Fibroblast of lung (primary cell): ENCODE results near the gene UBE2L3. TPM values are rescaled to one million over a fixed set of nuclear protein-coding genes. Genes with fewer than 3 reads are reported as not detected.
"Not testable (repeated sequence)": the region's sequence is repeated elsewhere in the genome, so short reads cannot be mapped to it uniquely, and the experiment has no call there.

Source experiments
- DNase-seq, 2 donors: peaks; one replicate each; pipeline versions ENCODE4 v3.0.0 to v3.0.0-alpha.2; 2010; ENCODE audit warnings: low read depth in 2 of 2
- H2AFZ ChIP-seq: 2 replicates; pipeline ENCODE4 v1.5.1; 2012; ENCODE audit warnings: low read length, control low read depth, inconsistent platforms
- H3K27ac ChIP-seq: 2 replicates; pipeline ENCODE4 v1.5.1; 2011; ENCODE audit warnings: low read length, control low read depth; ENCODE audit not compliant: insufficient read depth
- H3K27me3 ChIP-seq: 2 replicates; pipeline ENCODE4 v1.5.1; 2011; ENCODE audit warnings: mild to moderate bottlenecking, low read length; ENCODE audit not compliant: control insufficient read depth, insufficient read depth
- H3K36me3 ChIP-seq: 2 replicates; pipeline ENCODE4 v1.5.1; 2011; ENCODE audit warnings: low read length; ENCODE audit not compliant: control insufficient read depth, insufficient read depth
- H3K4me1 ChIP-seq: 2 replicates; pipeline ENCODE4 v1.5.1; 2011; ENCODE audit warnings: low read length; ENCODE audit not compliant: control insufficient read depth, insufficient read depth; ENCODE audit errors: extremely low read depth
- H3K4me2 ChIP-seq: 2 replicates; pipeline ENCODE4 v1.5.1; 2011; ENCODE audit warnings: low read length, control low read depth; ENCODE audit not compliant: insufficient read depth; ENCODE audit errors: extremely low read depth
- H3K4me3 ChIP-seq, 4 experiments: fragments of 200-600 bp in 1 of 4; sonication (generic) in 1 of 4; replicated peaks in 1 of 4; 2 replicates each; pipeline ENCODE4 v1.5.1; 2011 to 2016; ENCODE audit warnings: low read length in 4 of 4, low read depth in 3 of 4, mild to moderate bottlenecking in 3 of 4, control low read depth in 2 of 4, inconsistent platforms in 1 of 4, mixed read lengths in 1 of 4; ENCODE audit not compliant: insufficient read depth in 1 of 4; ENCODE audit errors: control extremely low read depth in 1 of 4
- H3K79me2 ChIP-seq: 2 replicates; pipeline ENCODE4 v1.5.1; 2012; ENCODE audit warnings: mild to moderate bottlenecking, low read length, inconsistent platforms; ENCODE audit not compliant: control insufficient read depth, insufficient read depth
- H3K9ac ChIP-seq: 2 replicates; pipeline ENCODE4 v1.5.1; 2011; ENCODE audit warnings: mild to moderate bottlenecking, low read length, control low read depth; ENCODE audit not compliant: insufficient read depth
- H3K9me3 ChIP-seq: 2 replicates; pipeline ENCODE4 v1.5.1; 2012; ENCODE audit warnings: low read depth, low read length; ENCODE audit not compliant: control insufficient read depth, insufficient read depth
- H4K20me1 ChIP-seq: 2 replicates; pipeline ENCODE4 v1.5.1; 2011; ENCODE audit warnings: low read length; ENCODE audit not compliant: control insufficient read depth, insufficient read depth; ENCODE audit errors: extremely low read depth
- EZH2 ChIP-seq: IDR thresholded peaks from 2 replicates; pipeline ENCODE4 v1.5.1; 2012; ENCODE audit warnings: low read length, control low read depth, mild to moderate bottlenecking; ENCODE audit errors: missing control alignments
- polyA plus RNA-seq, 2 donors: library from polyadenylated mRNA; depleted of rRNA in 1 of 2; stranded (reverse) in 1 of 2; unstranded in 1 of 2; fragments of >200 nt; gene quantifications; 2 replicates each; pipeline ENCODE4 v1.2.1, GENCODE V29; 2011 to 2012; ENCODE audit warnings: missing spikeins in 1 of 2
- total RNA-seq: library from RNA; depleted of rRNA; stranded (reverse); fragments of >200 nt; gene quantifications from 2 replicates; pipeline ENCODE4 v1.2.1, GENCODE V29; 2014
- TF ChIP-seq, protein P1 (sequence below), 2 donors: IDR thresholded peaks in 1 of 2; conservative IDR thresholded peaks in 1 of 2; 1 replicate in 1 of 2; 2 replicates in 1 of 2; pipeline ENCODE4 v1.5.1; 2011 to 2012; ENCODE audit warnings: low read length in 2 of 2, control low read depth in 1 of 2, inconsistent platforms in 1 of 2, low read depth in 1 of 2, mild to moderate bottlenecking in 1 of 2

Gene UBE2L3
- total and polyA plus RNA-seq, 2 donors (not counting 1 experiment from before 2014, with no cell fraction given), result 23.8 to 82.4 TPM

GRCh38 chr22:21615731-21616130, 48.2 kb downstream of the UBE2L3 start:
- H3K9me3 ChIP-seq, result no peaks in the 10 kb centered on the region
- no peak overlapping the region for H3K9ac ChIP-seq
- H3K27me3 ChIP-seq, result no peaks in the 10 kb centered on the region
- H3K4me2 ChIP-seq, result no peak overlapping the region
- H2AFZ ChIP-seq, result no peak overlapping the region
- H3K79me2 ChIP-seq, result peaks cover 59% of the 10 kb centered on the region
- H4K20me1 ChIP-seq, result peaks cover 2% of the 10 kb centered on the region
- no peak for DNase-seq
- H3K27ac ChIP-seq, result no peak overlapping the region
- H3K4me1 ChIP-seq, result peaks cover 4% of the 10 kb centered on the region
- H3K4me3 ChIP-seq, result no peak overlapping the region
- H3K36me3 ChIP-seq, result peaks cover 8% of the 10 kb centered on the region
- TF ChIP-seq, protein P1, sequence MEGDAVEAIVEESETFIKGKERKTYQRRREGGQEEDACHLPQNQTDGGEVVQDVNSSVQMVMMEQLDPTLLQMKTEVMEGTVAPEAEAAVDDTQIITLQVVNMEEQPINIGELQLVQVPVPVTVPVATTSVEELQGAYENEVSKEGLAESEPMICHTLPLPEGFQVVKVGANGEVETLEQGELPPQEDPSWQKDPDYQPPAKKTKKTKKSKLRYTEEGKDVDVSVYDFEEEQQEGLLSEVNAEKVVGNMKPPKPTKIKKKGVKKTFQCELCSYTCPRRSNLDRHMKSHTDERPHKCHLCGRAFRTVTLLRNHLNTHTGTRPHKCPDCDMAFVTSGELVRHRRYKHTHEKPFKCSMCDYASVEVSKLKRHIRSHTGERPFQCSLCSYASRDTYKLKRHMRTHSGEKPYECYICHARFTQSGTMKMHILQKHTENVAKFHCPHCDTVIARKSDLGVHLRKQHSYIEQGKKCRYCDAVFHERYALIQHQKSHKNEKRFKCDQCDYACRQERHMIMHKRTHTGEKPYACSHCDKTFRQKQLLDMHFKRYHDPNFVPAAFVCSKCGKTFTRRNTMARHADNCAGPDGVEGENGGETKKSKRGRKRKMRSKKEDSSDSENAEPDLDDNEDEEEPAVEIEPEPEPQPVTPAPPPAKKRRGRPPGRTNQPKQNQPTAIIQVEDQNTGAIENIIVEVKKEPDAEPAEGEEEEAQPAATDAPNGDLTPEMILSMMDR (conservative IDR thresholded peaks at IDR 0.05 in 1 of 2, IDR thresholded peaks at IDR 0.05 in 1 of 2; ENCODE audit: low read depth in 1 of 2, low read length in 2 of 2), result no peak
- TF ChIP-seq EZH2, result no peak

GRCh38 chr22:21617337-21617736, 49.8 kb downstream of the UBE2L3 start:
- peaks cover 55% of the 10 kb centered on the region for H3K79me2 ChIP-seq
- H2AFZ ChIP-seq, H3K27me3 ChIP-seq, H3K4me3 ChIP-seq, H3K9ac ChIP-seq, DNase-seq, H4K20me1 ChIP-seq, H3K4me2 ChIP-seq, H3K27ac ChIP-seq, H3K36me3 ChIP-seq, H3K4me1 ChIP-seq, H3K9me3 ChIP-seq: not testable (repeated sequence)

- Histone ChIP-seq H3K9me3 (no peaks in the 10 kb centered on the region), H3K79me2 (peaks cover 42% of the 10 kb centered on the region), H3K36me3 (peaks cover 18% of the 10 kb centered on the region), H3K4me3 (no peak overlapping the region), H3K27me3 (no peaks in the 10 kb centered on the region), H2AFZ (no peak overlapping the region), H3K4me2 (no peak overlapping the region), H3K9ac (no peak overlapping the region), H3K4me1 (peaks cover 7% of the 10 kb centered on the region), H4K20me1 (no peaks in the 10 kb centered on the region), H3K27ac (no peak overlapping the region)
- TF ChIP-seq, protein P1 (conservative IDR thresholded peaks at IDR 0.05 in 1 of 2, IDR thresholded peaks at IDR 0.05 in 1 of 2; ENCODE audit: low read depth in 1 of 2, low read length in 2 of 2), result no peak
- TF ChIP-seq EZH2, result no peak
- no peak for DNase-seq
These were observed 53.5 kb downstream of the UBE2L3 start for GRCh38 chr22:21621025-21621424.
